GM12891 (cell line): ENCODE data around the gene AFF4.

Experiments used
- PAX5 ChIP-seq: IDR thresholded peaks from 2 replicates; pipeline ENCODE4 v1.6.1; 2011; ENCODE audit warnings: low read length, moderate library complexity, mild to moderate bottlenecking; ENCODE audit not compliant: insufficient read depth, severe bottlenecking
- POLR2A ChIP-seq: IDR thresholded peaks from 2 replicates; pipeline ENCODE4 v1.6.1; 2011; ENCODE audit warnings: low read depth, low read length, control low read depth
- POLR2AphosphoS5 ChIP-seq: IDR thresholded peaks from 2 replicates; pipeline ENCODE4 v1.6.1; 2011; ENCODE audit warnings: low read depth, low read length, control low read depth
- POU2F2 ChIP-seq: IDR thresholded peaks from 2 replicates; pipeline ENCODE4 v1.6.1; 2011; ENCODE audit warnings: low read depth, mild to moderate bottlenecking, control low read depth, low read length, moderate library complexity
- SPI1 ChIP-seq: IDR thresholded peaks from 2 replicates; pipeline ENCODE4 v1.6.1; 2011; ENCODE audit warnings: low read depth, low read length, control low read depth
- TAF1 ChIP-seq: IDR thresholded peaks from 2 replicates; pipeline ENCODE4 v1.6.1; 2011; ENCODE audit warnings: low read depth, low read length, control low read depth

- TF ChIP-seq POLR2A (0 out of 2 replicates have a peak, but pooled peaks have one; percentile 23), POLR2AphosphoS5 (no peak; the same call in 1 of the 2 replicates), SPI1 (no peak), TAF1 (no peak), PAX5 (no peak), POU2F2 (no peak)
Measured at GRCh38 chr5:132871459-132872284, 91.8 kb downstream of the AFF4 start.
